HL-60 (cell line): ENCODE results near the gene MRPL33.

Source experiments
- DNase-seq, 2 experiments: peaks; one replicate each; pipeline ENCODE4 v3.0.0-alpha.2; 2010 to 2020; ENCODE audit warnings: low read depth in 1 of 2, low spot score in 1 of 2
- H3K27ac ChIP-seq: fragments of 250-450 bp; sonication (Bioruptor Pico); replicated peaks from 2 replicates; pipeline ENCODE4 v1.5.1; 2020; ENCODE audit warnings: mild to moderate bottlenecking, moderate library complexity
- H3K27me3 ChIP-seq: fragments of 250-450 bp; sonication (Bioruptor Pico); 2 replicates; pipeline ENCODE4 v1.5.1; 2021; ENCODE audit warnings: mild to moderate bottlenecking, moderate library complexity; ENCODE audit not compliant: insufficient read depth, poor library complexity, severe bottlenecking
- H3K4me3 ChIP-seq: replicated peaks from 2 replicates; pipeline ENCODE4 v1.5.1; 2011; ENCODE audit warnings: mild to moderate bottlenecking, control low read depth, low read length; ENCODE audit not compliant: insufficient read depth
- CTCF ChIP-seq: IDR thresholded peaks from one replicate; pipeline ENCODE4 v1.5.1; 2011; ENCODE audit warnings: low read length, control low read depth, inconsistent platforms; ENCODE audit not compliant: insufficient read depth
- GABPA ChIP-seq: IDR thresholded peaks from 2 replicates; pipeline ENCODE4 v1.6.1; 2012; ENCODE audit warnings: low read depth
- POLR2AphosphoS5 ChIP-seq: IDR thresholded peaks from 2 replicates; pipeline ENCODE4 v1.6.1; 2012; ENCODE audit warnings: low read depth
- REST ChIP-seq: IDR thresholded peaks from 2 replicates; pipeline ENCODE4 v1.6.1; 2012; ENCODE audit warnings: low read depth; ENCODE audit not compliant: insufficient replicate concordance
- SPI1 ChIP-seq: IDR thresholded peaks from 2 replicates; pipeline ENCODE4 v1.6.1; 2012; ENCODE audit warnings: low read depth, mild to moderate bottlenecking, borderline replicate concordance

Gene MRPL33

GRCh38 chr2:27765621-27766286 is 5.8 kb upstream of the MRPL33 start:
- DNase-seq, result no peak

GRCh38 chr2:27766287-27766661 is 5.2 kb upstream of the MRPL33 start:
- Histone ChIP-seq H3K27me3 (no peaks in the 10 kb centered on the region), H3K4me3 (no peak overlapping the region), H3K27ac (no peak overlapping the region)
- no peak for TF ChIP-seq CTCF
- TF ChIP-seq SPI1, result peak; percentile 70
- TF ChIP-seq POLR2AphosphoS5, result no peak
- no peak for TF ChIP-seq REST
- no peak for TF ChIP-seq GABPA
- no peak for DNase-seq

More at GRCh38 chr2:27765621-27766286, 5.8 kb upstream of the MRPL33 start:
- Histone ChIP-seq H3K27me3 (no peaks in the 10 kb centered on the region), H3K27ac (no peak overlapping the region), H3K4me3 (no peak overlapping the region)
- TF ChIP-seq POLR2AphosphoS5 (no peak), CTCF (no peak), REST (no peak), SPI1 (no peak), GABPA (no peak)

- Histone ChIP-seq H3K27ac (peak overlapping the region; percentile 90), H3K4me3 (peak overlapping the region; percentile 70), H3K27me3 (no peaks in the 10 kb centered on the region)
- DNase-seq, result no peak
- no peak for TF ChIP-seq REST
- TF ChIP-seq CTCF, result no peak
- TF ChIP-seq GABPA, result no peak
- TF ChIP-seq SPI1, result no peak
- TF ChIP-seq POLR2AphosphoS5, result no peak
These were observed 344 bp upstream of the MRPL33 start for GRCh38 chr2:27771202-27771547.
